ENCODE measurements around the gene PYROXD2. TPM values are rescaled to one million over a fixed set of nuclear protein-coding genes. Genes with fewer than 3 reads are reported as not detected.

PYROXD2 gene
- total and polyA plus RNA-seq, 2 of the 8 experiments (the other 6 are each of a cell fraction or from before 2014, with no cell fraction given), result 3.2 to 5.4 TPM

DNA sequence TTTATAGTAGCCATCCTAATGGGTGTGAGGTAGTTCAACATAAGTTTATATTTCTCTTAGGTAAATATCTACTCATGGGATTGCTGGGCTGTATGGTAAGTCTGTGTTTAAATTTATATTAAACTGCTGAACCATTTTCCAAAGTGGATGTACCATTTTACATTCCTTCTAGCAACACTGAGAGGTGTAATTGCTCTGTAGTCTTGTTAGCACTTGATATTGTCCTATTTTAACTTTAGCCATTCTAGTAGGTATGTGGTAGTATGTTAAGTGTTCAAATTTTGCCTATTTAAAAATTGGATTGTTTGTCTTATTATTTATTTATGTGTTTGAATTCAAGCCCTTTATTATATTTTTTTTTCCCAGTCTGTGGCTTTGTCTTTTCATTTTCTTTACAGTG is 34.3 kb upstream of the PYROXD2 start:
- Histone ChIP-seq H3K9me3 (ENCODE audit: insufficient read depth in 2 of 2, low read depth in 1 of 2, low read length in 1 of 2) (no peaks in the 10 kb centered on the region), H3K4me2 (ENCODE audit: insufficient read depth in 1 of 2, low read depth in 2 of 2, low read length in 2 of 2) (no peak overlapping the region), H3K56ac (replicated peaks; ENCODE audit: insufficient read length, low read depth, low read length) (no peak overlapping the region), H4K5ac (ENCODE audit: insufficient read length, low read depth, low read length) (no peak overlapping the region), H2BK120ac (replicated peaks; ENCODE audit: low read depth, low read length) (no peak overlapping the region), H3K79me2 (ENCODE audit: control insufficient read depth in 1 of 2, insufficient read depth in 2 of 2, low read length in 2 of 2) (peaks cover 0 to 8% of the 10 kb centered on the region in 2 experiments; a peak in 1 of 4 replicates), H4K20me1 (replicated peaks in 1 of 2; ENCODE audit: control insufficient read depth in 1 of 2, insufficient read depth in 2 of 2, low read length in 2 of 2) (no peaks in the 10 kb centered on the region), H3K27me3 (replicated peaks in 1 of 4; ENCODE audit: control insufficient read depth in 3 of 4, extremely low read depth in 1 of 4, insufficient read depth in 3 of 4, low read length in 3 of 4) (no peaks in the 10 kb centered on the region), H3K79me1 (ENCODE audit: low read depth, low read length) (no peaks in the 10 kb centered on the region; the same call in 1 of the 2 replicates), H2BK5ac (ENCODE audit: low read depth, low read length) (no peak overlapping the region), H4K91ac (replicated peaks; ENCODE audit: insufficient read length, low read length) (no peak overlapping the region), H3K4ac (replicated peaks; ENCODE audit: insufficient read length, low read depth, low read length) (no peak overlapping the region), H2BK20ac (ENCODE audit: low read length) (no peak overlapping the region), H2BK15ac (ENCODE audit: low read length) (no peak overlapping the region), H3K23ac (ENCODE audit: insufficient read length) (no peak overlapping the region), H3K4me1 (replicated peaks in 1 of 4; ENCODE audit: control insufficient read depth in 3 of 4, insufficient read depth in 4 of 4, low read length in 3 of 4) (peaks cover 0 to 4% (median 3%) of the 10 kb centered on the region in 4 experiments; a peak in 6 of 7 replicates), H2BK12ac (ENCODE audit: low read depth, low read length) (no peak overlapping the region), H3K36me3 (ENCODE audit: control insufficient read depth in 2 of 4, insufficient read depth in 4 of 4, low read length in 3 of 4) (peaks cover 5 to 10% (median 8%) of the 10 kb centered on the region in 4 experiments), H3K27ac (ENCODE audit: low read depth, low read length) (no peak overlapping the region), H2AFZ (ENCODE audit: low read length) (no peak overlapping the region), H3K23me2 (ENCODE audit: low read depth, low read length) (no peaks in the 10 kb centered on the region; the same call in 1 of the 2 replicates), H2AK5ac (ENCODE audit: low read depth, low read length) (no peak overlapping the region), H4K8ac (ENCODE audit: extremely low read depth, insufficient read depth, low read length) (no peak overlapping the region), H3K14ac (ENCODE audit: insufficient read length) (no peak overlapping the region), H3K18ac (ENCODE audit: extremely low read depth, low read length) (no peak overlapping the region), H3K9ac (replicated peaks in 1 of 4; ENCODE audit: extremely low read depth in 1 of 4, low read depth in 3 of 4, low read length in 3 of 4) (no peak overlapping the region), H3K4me3 (ENCODE audit: extremely low read depth in 1 of 4, insufficient read depth in 2 of 4, low read depth in 3 of 4, low read length in 4 of 4) (no peak overlapping the region)
- DNase-seq (ENCODE audit: low read depth in 1 of 2, low spot score in 2 of 2) (no peak), FAIRE-seq (no peak)
- POLR2A ChIA-PET (ENCODE audit: partially characterized antibody), result no interaction called here
- no peak for TF ChIP-seq POU5F1 (IDR thresholded peaks at IDR 0.05; ENCODE audit: low read depth, low read length)
- no peak for TF ChIP-seq BACH1 (IDR thresholded peaks at IDR 0.05; ENCODE audit: low read length)
- TF ChIP-seq TBP (IDR thresholded peaks at IDR 0.05; ENCODE audit: low read depth, low read length), result no peak
- TF ChIP-seq, protein P1, sequence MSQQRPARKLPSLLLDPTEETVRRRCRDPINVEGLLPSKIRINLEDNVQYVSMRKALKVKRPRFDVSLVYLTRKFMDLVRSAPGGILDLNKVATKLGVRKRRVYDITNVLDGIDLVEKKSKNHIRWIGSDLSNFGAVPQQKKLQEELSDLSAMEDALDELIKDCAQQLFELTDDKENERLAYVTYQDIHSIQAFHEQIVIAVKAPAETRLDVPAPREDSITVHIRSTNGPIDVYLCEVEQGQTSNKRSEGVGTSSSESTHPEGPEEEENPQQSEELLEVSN (IDR thresholded peaks at IDR 0.05), result no peak
- TF ChIP-seq TAF7 (optimal IDR thresholded peaks at IDR 0.05; ENCODE audit: borderline replicate concordance, low read depth, low read length), result no peak
- no peak for TF ChIP-seq POLR2A (IDR thresholded peaks at IDR 0.05; ENCODE audit: control extremely low read depth in 1 of 2, low read depth in 2 of 2, low read length in 2 of 2)
- no peak for TF ChIP-seq PHF8 (conservative IDR thresholded peaks at IDR 0.05; ENCODE audit: low read depth, low read length)
- TF ChIP-seq MAFK (IDR thresholded peaks at IDR 0.05; ENCODE audit: low read depth, low read length), result no peak
- no peak for TF ChIP-seq CHD1 (IDR thresholded peaks at IDR 0.05; ENCODE audit: low read depth, low read length)
- TF ChIP-seq BRCA1 (IDR thresholded peaks at IDR 0.05; ENCODE audit: low read depth, low read length), result no peak
- TF ChIP-seq KDM5A (IDR thresholded peaks at IDR 0.05; ENCODE audit: low read length), result no peak
- TF ChIP-seq CTBP2 (IDR thresholded peaks at IDR 0.05; ENCODE audit: borderline replicate concordance, insufficient read depth, insufficient read length, low read length), result no peak
- TF ChIP-seq GTF2F1 (IDR thresholded peaks at IDR 0.05; ENCODE audit: borderline replicate concordance, low read depth, low read length), result no peak
- CTCF ChIA-PET (ENCODE audit: partially characterized antibody), result no interaction called here

Measured in H1 (cell line).